ENCODE measurements around the gene JAKMIP1.

The JAKMIP1 gene

DNA sequence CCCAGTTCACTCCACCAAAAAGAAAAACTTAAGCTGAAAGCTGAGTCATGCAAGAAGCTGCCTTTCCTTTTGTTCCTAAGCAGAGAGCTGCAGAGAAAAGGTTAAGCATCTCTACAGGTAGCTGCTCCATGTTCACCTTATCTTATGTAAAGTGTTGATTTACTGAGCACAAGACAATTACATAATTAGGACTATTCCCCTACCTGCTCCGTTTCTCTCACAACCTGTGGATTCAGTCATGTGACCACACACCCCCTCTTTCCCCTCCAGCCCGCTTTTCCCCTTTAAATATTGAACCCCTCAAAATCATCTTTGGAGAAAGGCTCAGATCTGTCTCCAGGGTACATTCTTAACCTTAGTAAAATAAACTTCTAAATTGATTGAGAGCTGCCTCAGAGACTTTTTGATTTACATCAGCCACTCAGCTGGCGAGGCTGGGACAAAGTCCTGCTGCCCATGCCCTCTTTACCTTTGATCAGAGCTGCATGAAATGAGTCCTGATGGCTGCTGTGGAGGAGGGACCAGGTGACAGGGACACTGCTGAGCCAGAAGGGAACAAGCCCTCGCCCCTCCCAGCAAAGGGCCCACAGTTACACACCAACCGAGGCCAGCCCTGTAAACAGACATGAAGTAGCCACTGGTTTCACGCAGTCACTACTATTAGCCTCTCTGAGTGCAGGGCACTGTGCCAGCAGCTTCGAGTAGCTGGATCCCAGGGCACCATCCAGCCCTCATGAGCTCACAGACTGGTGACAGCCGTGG is 128.2 kb downstream of the JAKMIP1 start:
- no peaks in the 10 kb centered on the region for H3K4me1 ChIP-seq (ENCODE audit: control insufficient read depth, insufficient read depth, low read length)
- no peaks in the 10 kb centered on the region for H3K36me3 ChIP-seq (ENCODE audit: control insufficient read depth in 2 of 2, insufficient read depth in 2 of 2, low read length in 2 of 2)
- H3K9me3 ChIP-seq (ENCODE audit: control insufficient read depth in 2 of 2, low read length in 2 of 2) = no peaks in the 10 kb centered on the region
- H3K27ac ChIP-seq (ENCODE audit: low read length) = no peak overlapping the region
- H3K4me3 ChIP-seq (ENCODE audit: low read length in 2 of 2) = no peak overlapping the region
- H3K27me3 ChIP-seq (ENCODE audit: control insufficient read depth in 1 of 2, insufficient read depth in 2 of 2, low read length in 2 of 2) = peaks cover 0 to 5% of the 10 kb centered on the region in 2 donors
- H3K9ac ChIP-seq (ENCODE audit: low read length in 2 of 2) = no peak overlapping the region

DNA sequence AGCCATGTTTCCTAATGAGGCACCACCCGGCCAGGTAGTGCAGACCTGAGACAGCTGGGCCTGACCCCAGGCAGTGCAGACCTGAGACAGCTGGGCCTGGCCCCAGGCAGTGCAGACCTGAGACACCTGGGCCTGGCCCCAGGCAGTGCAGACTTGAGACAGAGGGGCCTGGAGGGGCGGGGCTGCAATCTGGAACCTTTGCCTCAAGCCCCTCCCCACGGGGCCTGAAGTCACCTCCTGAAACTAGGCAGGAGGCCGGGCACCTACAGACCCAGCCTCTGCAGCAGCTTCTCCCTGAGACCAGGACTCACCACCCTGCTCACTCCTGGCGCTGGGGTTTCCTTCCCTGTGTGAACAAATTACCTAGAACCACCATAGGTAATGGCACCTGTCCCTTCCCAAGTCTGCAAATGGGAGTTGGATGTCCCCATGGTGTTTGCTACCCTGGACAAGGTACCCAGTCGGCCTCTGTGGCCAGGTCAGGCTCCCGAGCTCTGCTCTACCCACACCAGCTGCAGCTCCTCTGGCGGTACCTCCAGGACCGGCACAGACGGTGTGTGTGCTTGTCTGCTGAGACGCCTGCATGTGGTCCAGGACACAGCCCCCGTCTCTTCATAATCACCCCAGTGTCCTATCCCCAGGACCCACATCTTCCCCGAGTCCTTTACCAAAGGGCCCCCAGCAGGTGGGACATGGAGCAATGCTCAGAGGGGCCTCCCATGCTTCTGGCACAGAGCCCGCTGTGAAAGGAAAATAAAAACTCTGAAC is 129.0 kb downstream of the JAKMIP1 start:
- no peaks in the 10 kb centered on the region for H3K9me3 ChIP-seq (ENCODE audit: control insufficient read depth in 2 of 2, low read length in 2 of 2)
- H3K27me3 ChIP-seq (ENCODE audit: control insufficient read depth in 1 of 2, insufficient read depth in 2 of 2, low read length in 2 of 2) = peaks cover 0 to 5% of the 10 kb centered on the region in 2 donors
- no peak overlapping the region for H3K27ac ChIP-seq (ENCODE audit: low read length)
- no peak overlapping the region for H3K4me3 ChIP-seq (ENCODE audit: low read length in 2 of 2)
- no peaks in the 10 kb centered on the region for H3K4me1 ChIP-seq (ENCODE audit: control insufficient read depth, insufficient read depth, low read length)
- H3K9ac ChIP-seq (ENCODE audit: low read length in 2 of 2) = no peak overlapping the region
- no peaks in the 10 kb centered on the region for H3K36me3 ChIP-seq (ENCODE audit: control insufficient read depth in 2 of 2, insufficient read depth in 2 of 2, low read length in 2 of 2)

DNA sequence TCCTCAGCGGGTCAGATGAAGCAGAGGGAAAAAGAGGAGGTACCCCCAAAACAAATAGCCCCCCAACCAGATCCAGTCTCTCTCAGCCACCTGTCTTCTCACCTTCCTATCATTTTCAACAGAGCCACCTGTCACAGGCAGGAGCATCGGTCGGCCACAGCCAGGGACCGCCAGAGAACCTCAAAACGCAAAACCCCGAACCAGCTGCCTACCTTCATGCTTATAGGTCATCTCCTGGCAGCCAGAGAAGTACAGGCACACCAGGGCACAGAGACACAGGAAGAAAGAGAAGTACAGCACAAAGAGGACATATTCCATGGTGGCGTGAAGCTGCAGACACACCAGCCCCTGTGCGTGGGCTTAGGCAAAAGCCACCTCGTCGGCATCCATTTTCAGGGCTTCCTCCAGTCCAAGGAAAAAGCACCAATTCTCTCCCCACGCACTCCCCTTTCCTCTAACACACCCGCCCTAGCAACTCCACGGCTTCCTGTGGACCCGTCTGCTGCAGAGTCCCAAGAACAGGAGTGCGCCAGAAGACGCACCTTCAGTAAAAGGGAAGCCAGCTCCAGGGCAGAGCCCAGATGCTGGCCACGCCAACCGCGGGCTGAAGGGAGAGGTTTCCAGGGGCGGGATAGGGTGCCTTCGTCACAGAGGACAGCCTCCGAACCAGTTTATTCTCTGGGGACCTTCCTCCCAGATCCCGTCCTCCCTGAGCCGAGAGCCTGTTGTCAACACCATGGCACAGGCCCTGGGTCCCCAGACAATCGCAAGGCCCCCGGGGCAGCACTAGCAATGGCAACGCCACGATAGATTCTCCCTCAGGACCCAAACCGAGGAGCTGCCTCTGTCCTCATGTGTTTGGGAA is 130.3 kb downstream of the JAKMIP1 start:
- Histone ChIP-seq H3K4me3 (ENCODE audit: low read length in 2 of 2) (no peak overlapping the region), H3K4me1 (ENCODE audit: control insufficient read depth, insufficient read depth, low read length) (no peaks in the 10 kb centered on the region), H3K36me3 (ENCODE audit: control insufficient read depth in 2 of 2, insufficient read depth in 2 of 2, low read length in 2 of 2) (no peaks in the 10 kb centered on the region), H3K27me3 (ENCODE audit: control insufficient read depth in 1 of 2, insufficient read depth in 2 of 2, low read length in 2 of 2) (peaks cover 0 to 5% of the 10 kb centered on the region in 2 donors), H3K27ac (ENCODE audit: low read length) (no peak overlapping the region), H3K9ac (ENCODE audit: low read length in 2 of 2) (no peak overlapping the region), H3K9me3 (ENCODE audit: control insufficient read depth in 2 of 2, low read length in 2 of 2) (no peaks in the 10 kb centered on the region)

DNA sequence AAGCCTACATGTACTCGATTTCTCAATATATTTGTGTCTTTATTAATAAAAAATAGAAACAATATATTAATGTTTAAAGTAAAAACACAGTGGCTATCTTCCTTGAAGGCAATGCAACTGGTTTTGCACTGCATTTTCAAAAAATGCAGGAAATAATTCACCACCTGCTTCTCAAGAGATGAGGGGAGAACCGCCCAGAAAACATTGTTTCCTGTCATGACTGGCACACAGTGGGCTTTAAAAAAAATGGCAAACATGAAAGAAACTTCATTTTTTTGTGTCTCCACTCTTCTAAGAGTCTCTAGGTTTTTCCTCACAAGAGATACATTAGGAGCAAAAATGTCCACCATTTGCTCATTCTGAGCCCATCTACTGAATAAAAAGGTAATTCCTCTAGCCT is 131.4 kb downstream of the JAKMIP1 start:
- no peaks in the 10 kb centered on the region for H3K36me3 ChIP-seq (ENCODE audit: control insufficient read depth in 2 of 2, insufficient read depth in 2 of 2, low read length in 2 of 2)
- H3K27ac ChIP-seq (ENCODE audit: low read length) = no peak overlapping the region
- H3K4me3 ChIP-seq (ENCODE audit: low read length in 2 of 2) = no peak overlapping the region
- H3K27me3 ChIP-seq (ENCODE audit: control insufficient read depth in 1 of 2, insufficient read depth in 2 of 2, low read length in 2 of 2) = peaks cover 0 to 5% of the 10 kb centered on the region in 2 donors
- no peak overlapping the region for H3K9ac ChIP-seq (ENCODE audit: low read length in 2 of 2)
- no peaks in the 10 kb centered on the region for H3K9me3 ChIP-seq (ENCODE audit: control insufficient read depth in 2 of 2, low read length in 2 of 2)
- no peaks in the 10 kb centered on the region for H3K4me1 ChIP-seq (ENCODE audit: control insufficient read depth, insufficient read depth, low read length)

DNA sequence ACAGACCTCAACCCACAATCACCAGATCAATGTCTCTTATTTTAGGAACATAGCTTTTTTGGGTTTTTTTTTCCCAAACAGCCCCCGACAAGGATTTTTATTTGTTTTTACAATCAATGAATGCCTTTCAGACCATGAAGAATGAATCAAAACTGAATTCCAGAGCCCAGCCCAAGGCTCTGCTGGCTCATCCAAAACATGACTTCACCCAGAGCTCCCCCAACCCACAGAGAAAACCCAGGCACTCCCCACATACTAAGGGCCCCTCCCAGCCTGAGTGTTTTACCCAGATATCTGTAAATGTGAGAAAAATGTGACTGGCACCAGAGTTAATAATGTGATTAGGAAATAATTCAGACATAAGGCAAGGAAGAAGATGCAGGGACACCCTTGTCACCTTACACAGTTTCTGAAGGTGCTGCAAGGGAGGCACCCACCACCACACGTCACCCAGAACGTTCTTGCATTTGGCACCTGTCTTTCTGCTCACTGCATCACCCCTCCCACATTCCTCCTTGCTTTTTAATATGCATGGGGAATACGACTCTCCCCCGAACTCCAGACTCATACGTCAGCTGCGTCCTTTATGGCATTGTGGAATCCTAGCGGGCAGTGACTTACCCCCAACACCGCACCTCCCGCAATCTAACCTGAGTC is 134.3 kb downstream of the JAKMIP1 start:
- no peaks in the 10 kb centered on the region for H3K9me3 ChIP-seq (ENCODE audit: control insufficient read depth in 2 of 2, low read length in 2 of 2)

DNA sequence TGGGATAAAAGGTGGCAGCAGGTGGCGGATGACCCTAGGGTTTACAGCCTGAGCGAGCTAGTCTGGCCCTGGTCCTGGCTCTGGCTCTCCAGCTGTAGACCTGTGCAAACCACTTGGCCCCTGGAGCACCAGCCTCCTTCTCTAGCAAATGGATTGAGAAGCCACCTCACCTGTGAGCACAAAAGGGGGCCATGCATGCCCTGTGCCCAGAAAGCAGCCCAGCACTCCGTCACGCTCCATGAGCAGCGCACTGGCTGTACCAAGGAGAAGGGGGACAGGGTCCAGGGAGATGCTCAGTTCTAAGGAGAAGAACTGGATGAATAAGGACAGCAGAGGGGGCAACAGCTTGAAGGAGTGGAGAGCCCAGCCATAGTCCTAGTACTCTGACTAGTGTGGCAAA is 135.2 kb downstream of the JAKMIP1 start:
- no peak overlapping the region for H3K27ac ChIP-seq (ENCODE audit: low read length)
- H3K36me3 ChIP-seq (ENCODE audit: control insufficient read depth in 2 of 2, insufficient read depth in 2 of 2, low read length in 2 of 2) = no peaks in the 10 kb centered on the region
- no peak overlapping the region for H3K4me3 ChIP-seq (ENCODE audit: low read length in 2 of 2)
- H3K9ac ChIP-seq (ENCODE audit: low read length in 2 of 2) = no peak overlapping the region
- peaks cover 4 to 5% of the 10 kb centered on the region in 2 donors for H3K9me3 ChIP-seq (ENCODE audit: control insufficient read depth in 2 of 2, low read length in 2 of 2)
- peaks cover 0 to 3% of the 10 kb centered on the region in 2 donors for H3K27me3 ChIP-seq (ENCODE audit: control insufficient read depth in 1 of 2, insufficient read depth in 2 of 2, low read length in 2 of 2)
- no peaks in the 10 kb centered on the region for H3K4me1 ChIP-seq (ENCODE audit: control insufficient read depth, insufficient read depth, low read length)

More for the DNA sequence above, 134.3 kb downstream of the JAKMIP1 start:
- Histone ChIP-seq H3K27ac (ENCODE audit: low read length) (no peak overlapping the region), H3K27me3 (ENCODE audit: control insufficient read depth in 1 of 2, insufficient read depth in 2 of 2, low read length in 2 of 2) (peaks cover 0 to 3% of the 10 kb centered on the region in 2 donors), H3K4me1 (ENCODE audit: control insufficient read depth, insufficient read depth, low read length) (no peaks in the 10 kb centered on the region), H3K4me3 (ENCODE audit: low read length in 2 of 2) (no peak overlapping the region), H3K36me3 (ENCODE audit: control insufficient read depth in 2 of 2, insufficient read depth in 2 of 2, low read length in 2 of 2) (no peaks in the 10 kb centered on the region), H3K9ac (ENCODE audit: low read length in 2 of 2) (no peak overlapping the region)

DNA sequence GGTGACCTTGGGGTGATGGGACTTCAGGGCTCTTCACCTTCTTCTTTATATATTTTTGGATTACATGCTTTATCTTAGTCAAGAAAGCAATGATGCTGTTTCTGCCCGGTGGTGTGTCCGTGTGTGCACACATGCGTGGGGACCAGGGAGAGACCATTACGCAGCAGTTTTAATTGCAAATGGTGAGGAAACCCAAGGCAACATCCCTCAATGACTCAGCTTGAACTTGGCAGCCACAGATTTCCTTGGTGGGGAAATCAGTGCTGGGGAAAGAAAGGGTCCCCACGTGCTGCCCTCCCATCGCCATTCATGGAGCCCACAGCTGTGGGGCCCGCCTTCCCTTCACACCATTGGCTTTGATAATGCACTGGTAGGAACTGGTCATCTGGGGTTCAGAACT is 136.0 kb downstream of the JAKMIP1 start:
- no peak overlapping the region for H3K9ac ChIP-seq (ENCODE audit: low read length in 2 of 2)
- no peak overlapping the region for H3K4me3 ChIP-seq (ENCODE audit: low read length in 2 of 2)
- no peak overlapping the region for H3K27ac ChIP-seq (ENCODE audit: low read length)
- no peaks in the 10 kb centered on the region for H3K4me1 ChIP-seq (ENCODE audit: control insufficient read depth, insufficient read depth, low read length)
- H3K9me3 ChIP-seq (ENCODE audit: control insufficient read depth in 2 of 2, low read length in 2 of 2) = peaks cover 4 to 12% of the 10 kb centered on the region in 2 donors
- no peaks in the 10 kb centered on the region for H3K36me3 ChIP-seq (ENCODE audit: control insufficient read depth in 2 of 2, insufficient read depth in 2 of 2, low read length in 2 of 2)
- peaks cover 0 to 3% of the 10 kb centered on the region in 2 donors for H3K27me3 ChIP-seq (ENCODE audit: control insufficient read depth in 1 of 2, insufficient read depth in 2 of 2, low read length in 2 of 2)

DNA sequence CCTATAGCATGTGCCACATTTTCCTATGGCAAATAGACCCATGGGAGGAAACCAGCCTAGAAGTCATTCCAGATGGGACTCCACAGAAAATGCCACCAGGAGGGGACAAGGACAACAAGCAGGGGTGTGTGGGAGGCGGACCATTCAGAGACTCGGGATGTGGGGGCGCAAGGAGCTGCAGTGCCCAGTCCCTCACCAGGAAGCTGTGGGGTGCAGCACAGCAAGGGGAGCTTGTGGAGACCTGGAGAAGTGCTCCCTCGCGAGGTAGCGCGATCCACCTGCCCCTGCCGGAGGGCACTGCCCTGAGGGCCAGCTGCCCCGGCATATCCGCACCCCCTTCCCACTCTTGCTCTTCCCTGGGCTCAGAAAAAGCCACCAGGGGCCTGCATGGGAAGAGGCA is 136.7 kb downstream of the JAKMIP1 start:
- Histone ChIP-seq H3K4me3 (ENCODE audit: low read length in 2 of 2) (no peak overlapping the region), H3K27me3 (ENCODE audit: control insufficient read depth in 1 of 2, insufficient read depth in 2 of 2, low read length in 2 of 2) (peaks cover 0 to 3% of the 10 kb centered on the region in 2 donors), H3K9ac (ENCODE audit: low read length in 2 of 2) (no peak overlapping the region), H3K36me3 (ENCODE audit: control insufficient read depth in 2 of 2, insufficient read depth in 2 of 2, low read length in 2 of 2) (no peaks in the 10 kb centered on the region), H3K27ac (ENCODE audit: low read length) (no peak overlapping the region), H3K9me3 (ENCODE audit: control insufficient read depth in 2 of 2, low read length in 2 of 2) (peaks cover 6 to 19% of the 10 kb centered on the region in 2 donors), H3K4me1 (ENCODE audit: control insufficient read depth, insufficient read depth, low read length) (no peaks in the 10 kb centered on the region)

DNA sequence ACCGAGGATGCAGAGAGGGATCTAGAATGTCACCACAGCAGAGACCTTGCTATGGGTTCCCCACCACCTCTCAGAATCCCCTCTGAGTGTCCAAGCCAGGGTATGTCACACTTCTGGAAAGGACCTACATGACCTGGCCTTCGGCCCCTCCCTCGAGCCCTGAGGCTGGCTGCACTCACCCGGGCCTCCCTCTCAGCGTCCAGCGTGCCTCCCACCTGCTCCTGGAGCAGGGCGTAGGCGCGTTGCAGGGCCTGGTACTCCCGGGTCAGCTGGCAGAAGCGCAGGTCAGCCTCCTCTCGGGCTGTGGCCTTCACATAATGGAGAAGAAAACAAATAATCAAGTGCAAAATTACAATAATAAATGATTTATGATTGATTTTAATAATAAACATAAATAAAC is 138.2 kb downstream of the JAKMIP1 start:
- Histone ChIP-seq H3K27ac (ENCODE audit: low read length) (no peak overlapping the region), H3K36me3 (ENCODE audit: control insufficient read depth in 2 of 2, insufficient read depth in 2 of 2, low read length in 2 of 2) (no peaks in the 10 kb centered on the region), H3K27me3 (ENCODE audit: control insufficient read depth in 1 of 2, insufficient read depth in 2 of 2, low read length in 2 of 2) (no peaks in the 10 kb centered on the region), H3K4me1 (ENCODE audit: control insufficient read depth, insufficient read depth, low read length) (no peaks in the 10 kb centered on the region), H3K9ac (ENCODE audit: low read length in 2 of 2) (no peak overlapping the region), H3K9me3 (ENCODE audit: control insufficient read depth in 2 of 2, low read length in 2 of 2) (peaks cover 9 to 33% of the 10 kb centered on the region in 2 donors), H3K4me3 (ENCODE audit: low read length in 2 of 2) (no peak overlapping the region)

DNA sequence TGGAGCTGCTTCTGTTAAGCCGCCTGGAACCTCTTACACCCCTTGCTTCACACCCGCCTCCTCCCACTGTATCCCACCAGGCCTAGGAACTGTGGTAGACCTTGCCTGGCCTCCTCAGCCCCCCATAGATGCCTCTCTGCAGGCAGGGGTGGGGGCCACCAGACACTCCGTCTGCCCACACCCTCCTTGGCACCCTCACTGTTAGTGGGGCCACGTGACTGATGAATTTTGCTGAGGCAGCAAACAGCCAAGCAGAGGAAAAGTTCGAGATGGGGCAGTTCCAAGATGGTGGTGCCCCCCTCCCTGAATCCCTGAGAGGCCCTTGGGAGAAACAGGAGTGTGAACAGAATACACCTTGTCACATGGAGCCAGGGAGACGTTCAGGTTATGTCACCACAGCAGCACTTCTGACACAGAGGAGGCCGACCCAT is 141.0 kb downstream of the JAKMIP1 start:
- H3K4me3 ChIP-seq (ENCODE audit: low read length in 2 of 2) = no peak overlapping the region
- H3K27me3 ChIP-seq (ENCODE audit: control insufficient read depth in 1 of 2, insufficient read depth in 2 of 2, low read length in 2 of 2) = no peaks in the 10 kb centered on the region
- H3K9ac ChIP-seq (ENCODE audit: low read length in 2 of 2) = no peak overlapping the region
- H3K27ac ChIP-seq (ENCODE audit: low read length) = no peak overlapping the region
- H3K4me1 ChIP-seq (ENCODE audit: control insufficient read depth, insufficient read depth, low read length) = no peaks in the 10 kb centered on the region
- H3K36me3 ChIP-seq (ENCODE audit: control insufficient read depth in 2 of 2, insufficient read depth in 2 of 2, low read length in 2 of 2) = no peaks in the 10 kb centered on the region
- peaks cover 9 to 40% of the 10 kb centered on the region in 2 donors for H3K9me3 ChIP-seq (ENCODE audit: control insufficient read depth in 2 of 2, low read length in 2 of 2)

All from stomach smooth muscle (tissue), 2 donors.